Common myeloid progenitor, CD34-positive (primary cell): ENCODE data around the gene TACR1.
A peak's percentile ranks its signal among the peaks of the same experiment; 100 is the strongest.
"Not testable (repeated sequence)": the region's sequence is repeated elsewhere in the genome, so short reads cannot be mapped to it uniquely, and the experiment has no call there.

Source experiments
- CTCF ChIA-PET: fragments of 350-600 bp; sonication (Branson Sonifier 250); formaldehyde crosslinking; loops from one replicate; lab custom pipeline; 2021; ENCODE audit warnings: antibody characterized with exemption; lab: Charles Lee
- POLR2A ChIA-PET: fragments of 350-600 bp; sonication (Branson Sonifier 250); formaldehyde crosslinking; loops from one replicate; lab custom pipeline; 2021; ENCODE audit warnings: antibody characterized with exemption; lab: Charles Lee
- DNase-seq, 3 donors: peaks; one replicate each; pipeline versions ENCODE4 v3.0.0 to v3.0.0-alpha.2; 2013
- H3K27ac ChIP-seq, 2 experiments: 1 replicate in 1 of 2; 2 replicates in 1 of 2; pipeline ENCODE4 v1.7.0; 2013; ENCODE audit warnings: inconsistent platforms in 2 of 2, low read length in 2 of 2, mild to moderate bottlenecking in 2 of 2, low read depth in 1 of 2, moderate library complexity in 1 of 2; ENCODE audit not compliant: severe bottlenecking in 2 of 2, insufficient read depth in 1 of 2, poor library complexity in 1 of 2
- H3K27me3 ChIP-seq, 5 experiments: replicated peaks in 2 of 5; 1 replicate in 3 of 5; 2 replicates in 2 of 5; pipeline versions ENCODE4 v1.6.1 to v1.7.0; 2013; ENCODE audit warnings: low read length in 4 of 5, mild to moderate bottlenecking in 2 of 5, moderate library complexity in 2 of 5, inconsistent platforms in 1 of 5; ENCODE audit not compliant: insufficient read depth in 5 of 5, control insufficient read depth in 4 of 5
- H3K36me3 ChIP-seq, 4 experiments: 1 replicate in 2 of 4; 2 replicates in 2 of 4; pipeline versions ENCODE4 v1.6.1 to v1.7.0; 2013; ENCODE audit warnings: low read length in 3 of 4, control low read depth in 1 of 4, mild to moderate bottlenecking in 1 of 4; ENCODE audit not compliant: control insufficient read depth in 4 of 4, insufficient read depth in 4 of 4
- H3K4me1 ChIP-seq, 4 experiments: 1 replicate in 3 of 4; 2 replicates in 1 of 4; pipeline versions ENCODE4 v1.6.1 to v1.7.1; 2013; ENCODE audit warnings: low read length in 3 of 4, mild to moderate bottlenecking in 3 of 4, control low read depth in 1 of 4, inconsistent platforms in 1 of 4, moderate library complexity in 1 of 4; ENCODE audit not compliant: control insufficient read depth in 4 of 4, insufficient read depth in 4 of 4; ENCODE audit errors: control extremely low read depth in 1 of 4
- H3K4me3 ChIP-seq, 7 experiments: 1 replicate in 4 of 7; 2 replicates in 3 of 7; pipeline versions ENCODE4 v1.5.1 to v1.7.0; 2013; ENCODE audit warnings: mild to moderate bottlenecking in 7 of 7, low read length in 6 of 7, moderate library complexity in 6 of 7, inconsistent platforms in 2 of 7, low read depth in 2 of 7, control low read depth in 1 of 7; ENCODE audit not compliant: insufficient read depth in 4 of 7, control insufficient read depth in 1 of 7; ENCODE audit errors: extremely low read depth in 1 of 7
- H3K9me3 ChIP-seq, 5 experiments: 1 replicate in 4 of 5; 2 replicates in 1 of 5; pipeline versions ENCODE4 v1.6.1 to v1.7.1; 2013; ENCODE audit warnings: low read length in 4 of 5, mild to moderate bottlenecking in 2 of 5, inconsistent platforms in 1 of 5, low read depth in 1 of 5, moderate library complexity in 1 of 5; ENCODE audit not compliant: control insufficient read depth in 4 of 5, insufficient read depth in 2 of 5; ENCODE audit errors: control extremely low read depth in 1 of 5
- WGBS: methylation state at CpG from one replicate; pipeline ENCODE4 v1.1.5; 2013; ENCODE audit not compliant: insufficient coverage; 5-methylcytosine and 5-hydroxymethylcytosine counted together

The TACR1 gene

DNA sequence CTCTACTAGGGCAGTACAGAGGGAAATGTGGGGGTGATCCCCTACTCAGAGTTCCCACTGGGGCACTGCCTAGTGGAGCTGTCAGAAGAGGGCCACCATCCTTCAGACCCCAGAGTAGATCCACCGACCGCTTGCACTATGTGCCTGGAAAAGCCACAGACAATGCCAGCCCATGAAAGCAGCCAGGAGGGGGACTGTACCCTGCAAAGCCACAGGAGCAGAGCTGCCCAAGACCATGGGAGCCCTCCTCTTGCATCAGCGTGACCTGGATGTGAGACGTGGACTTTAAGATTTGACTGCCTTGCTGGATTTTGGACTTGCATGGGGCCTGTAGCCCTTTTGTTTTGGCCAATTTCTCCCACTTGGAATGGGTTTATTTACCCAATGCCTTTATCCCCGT, 27.9 kb downstream of the TACR1 start:
- H3K36me3 ChIP-seq, H3K9me3 ChIP-seq, H3K27ac ChIP-seq, DNase-seq, POLR2A ChIA-PET, CTCF ChIA-PET, H3K4me1 ChIP-seq, H3K4me3 ChIP-seq, H3K27me3 ChIP-seq: not testable (repeated sequence)
- WGBS: 100% methylated on average over 5 of the region's 5 CpGs

DNA sequence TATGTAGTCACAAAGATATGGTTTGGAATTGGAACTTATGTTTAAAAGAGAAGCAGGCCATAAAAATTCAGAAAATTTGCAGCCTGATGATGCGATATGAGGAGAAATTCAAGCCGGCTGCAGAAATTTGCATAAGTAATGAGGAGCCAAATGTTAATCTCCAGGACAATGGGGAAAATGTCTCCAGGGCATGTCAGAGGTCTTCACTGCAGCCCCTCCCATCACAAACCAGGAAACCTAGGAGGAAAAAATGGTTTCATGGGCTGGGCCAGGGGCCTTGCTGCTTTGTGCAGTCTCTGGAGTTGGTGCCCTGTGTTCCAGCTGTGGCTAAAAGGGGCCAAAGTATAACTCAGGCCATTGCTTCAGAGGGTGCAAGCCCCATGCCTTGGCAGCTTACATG, 28.4 kb downstream of the TACR1 start:
- H3K9me3 ChIP-seq: no peaks in the 10 kb centered on the region
- no peak overlapping the region for H3K27ac ChIP-seq
- WGBS: 95% methylated on average over 2 of the region's 2 CpGs
- H3K36me3 ChIP-seq: no peaks in the 10 kb centered on the region
- ChIA-PET CTCF (no interaction called here), POLR2A (no interaction called here)
- no peak for DNase-seq
- H3K27me3 ChIP-seq: no peaks in the 10 kb centered on the region
- H3K4me3 ChIP-seq: no peak overlapping the region
- no peaks in the 10 kb centered on the region for H3K4me1 ChIP-seq

DNA sequence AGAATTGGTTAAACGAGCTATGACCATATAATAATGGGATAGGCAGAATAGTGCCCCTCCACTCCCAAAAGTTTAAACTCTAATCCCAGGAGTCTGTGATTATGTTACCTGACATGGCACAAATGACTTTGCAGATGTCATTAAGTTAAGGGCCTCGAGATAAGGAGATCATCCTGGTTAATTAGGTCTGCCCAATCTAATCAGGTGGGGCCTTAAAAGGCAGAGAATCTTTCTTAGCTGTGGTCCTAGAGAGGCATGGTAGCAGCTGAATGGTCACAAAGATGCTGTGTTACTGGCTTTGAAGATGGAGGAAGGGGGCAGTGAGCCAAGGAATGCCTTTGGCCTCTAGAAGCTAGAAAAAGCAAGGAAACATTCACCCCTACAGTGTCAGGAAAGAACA, 31.1 kb downstream of the TACR1 start:
- POLR2A ChIA-PET: no interaction called here
- no peak for DNase-seq
- H3K9me3 ChIP-seq: no peaks in the 10 kb centered on the region
- H3K27ac ChIP-seq: no peak overlapping the region
- H3K36me3 ChIP-seq: no peaks in the 10 kb centered on the region
- no peaks in the 10 kb centered on the region for H3K4me1 ChIP-seq
- no peak overlapping the region for H3K4me3 ChIP-seq
- CTCF ChIA-PET: no interaction called here
- H3K27me3 ChIP-seq: no peaks in the 10 kb centered on the region
- 80% methylated on average over 1 of the region's 2 CpGs for WGBS

DNA sequence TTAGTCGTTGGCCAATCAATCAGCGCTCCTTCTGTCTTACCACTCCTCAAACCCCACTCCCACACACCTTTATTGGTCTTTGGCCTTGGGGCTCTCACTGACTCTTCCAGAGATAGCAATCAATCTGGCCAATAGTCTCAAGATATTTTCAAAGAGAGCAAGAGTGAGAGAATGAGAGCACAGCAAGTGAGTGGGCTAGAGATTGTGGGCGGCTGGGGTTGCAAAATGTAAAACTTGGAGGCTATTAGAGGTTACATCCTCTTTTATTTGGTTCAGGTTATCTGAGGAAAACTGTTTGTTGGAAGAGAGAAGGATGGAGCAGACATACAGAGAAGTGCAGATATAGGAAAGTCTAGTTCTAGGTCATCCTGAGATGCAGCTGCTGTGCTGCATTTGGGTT, 32.8 kb downstream of the TACR1 start:
- Histone ChIP-seq H3K36me3 (no peaks in the 10 kb centered on the region), H3K4me3 (no peak overlapping the region), H3K27ac (no peak overlapping the region), H3K4me1 (no peaks in the 10 kb centered on the region), H3K27me3 (no peaks in the 10 kb centered on the region), H3K9me3 (no peaks in the 10 kb centered on the region)
- WGBS: 88% methylated on average over 1 of the region's 3 CpGs
- CTCF ChIA-PET: interaction anchor here (0.6 kb wide), 1 partner anchor 385 kb away, joined by 3 read pairs; no protein-coding TSS in a partner anchor
- POLR2A ChIA-PET: no interaction called here
- DNase-seq: no peak

DNA sequence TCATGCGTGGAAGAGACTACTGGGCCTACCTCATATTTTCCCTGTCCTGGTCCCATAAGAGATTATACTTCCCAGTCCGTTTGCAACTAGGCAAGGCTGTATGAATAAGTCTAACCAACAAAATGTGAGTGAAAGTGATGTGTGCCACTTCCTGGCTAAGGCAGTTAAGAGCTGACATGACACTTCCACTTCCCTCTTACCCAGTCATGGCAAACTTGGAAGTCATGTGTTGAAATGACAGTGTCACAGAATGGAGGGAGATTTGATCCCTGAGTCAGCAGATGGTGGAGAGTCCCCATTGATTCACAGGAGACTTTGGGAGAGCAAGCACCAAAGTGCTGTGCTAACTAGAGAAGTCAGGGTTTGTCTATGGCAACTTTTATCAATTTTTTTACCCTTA, 36.4 kb downstream of the TACR1 start:
- DNase-seq: peak in 2 of 3 donors; percentile 9 to 16
- H3K9me3 ChIP-seq: no peaks in the 10 kb centered on the region
- no peaks in the 10 kb centered on the region for H3K27me3 ChIP-seq
- no peak overlapping the region for H3K4me3 ChIP-seq
- CTCF ChIA-PET: no interaction called here
- POLR2A ChIA-PET: no interaction called here
- H3K4me1 ChIP-seq: no peaks in the 10 kb centered on the region
- H3K27ac ChIP-seq: no peak overlapping the region
- no peaks in the 10 kb centered on the region for H3K36me3 ChIP-seq
- WGBS: 71% methylated on average over 2 of the region's 2 CpGs

DNA sequence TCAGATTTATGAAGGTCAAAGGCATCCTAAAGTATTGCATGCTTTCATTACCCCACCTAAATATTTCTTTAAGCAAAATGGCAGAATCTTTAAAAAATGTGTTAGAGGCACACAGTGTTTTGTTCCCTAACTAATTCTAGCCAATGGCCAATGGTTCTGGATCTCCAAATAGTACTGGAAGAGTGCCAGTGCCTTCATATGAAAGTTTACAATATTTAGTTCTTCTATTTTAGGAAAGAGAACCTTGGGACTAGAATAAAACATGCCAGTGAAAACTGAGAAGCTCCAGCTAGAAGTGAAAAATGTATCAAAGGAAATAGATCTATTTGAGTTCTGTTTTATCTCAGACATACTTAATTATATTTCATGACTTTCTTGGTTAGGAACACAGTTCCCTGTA, 37.1 kb downstream of the TACR1 start:
- POLR2A ChIA-PET: no interaction called here
- H3K27me3 ChIP-seq: no peaks in the 10 kb centered on the region
- no peak overlapping the region for H3K27ac ChIP-seq
- no peaks in the 10 kb centered on the region for H3K36me3 ChIP-seq
- CTCF ChIA-PET: no interaction called here
- H3K9me3 ChIP-seq: no peaks in the 10 kb centered on the region
- H3K4me3 ChIP-seq: no peak overlapping the region
- no peaks in the 10 kb centered on the region for H3K4me1 ChIP-seq
- DNase-seq: no peak

DNA sequence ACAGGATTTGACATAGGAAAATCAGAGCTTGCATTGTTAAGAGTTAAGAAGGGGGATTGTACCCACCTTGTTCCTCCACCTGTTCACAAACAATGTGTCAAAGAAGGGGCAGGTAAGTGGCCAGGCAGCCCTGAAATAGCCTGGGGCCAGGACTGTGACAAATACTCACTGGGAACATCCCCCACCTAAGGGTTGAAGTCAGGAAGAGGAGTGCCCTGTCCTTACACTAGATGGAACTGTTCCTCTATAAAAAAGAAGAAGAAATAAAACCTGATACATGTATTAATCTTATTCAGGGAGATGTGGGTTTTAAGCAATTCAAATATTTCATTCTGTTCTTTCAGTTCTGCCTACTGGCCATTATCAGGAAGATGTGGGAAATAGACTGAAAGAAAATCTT, 41.9 kb downstream of the TACR1 start:
- Histone ChIP-seq H3K4me1 (no peaks in the 10 kb centered on the region), H3K9me3 (no peaks in the 10 kb centered on the region), H3K36me3 (no peaks in the 10 kb centered on the region), H3K4me3 (no peak overlapping the region), H3K27me3 (no peaks in the 10 kb centered on the region), H3K27ac (no peak overlapping the region)
- ChIA-PET CTCF (interaction anchor here (0.7 to 4.5 kb wide), 6 partner anchors 14 to 451 kb away, joined by 3 to 16 read pairs (median 4); no protein-coding TSS in a partner anchor), POLR2A (no interaction called here)
- DNase-seq: peak; percentile 11 to 35 (median 32)
